Left cardiac atrium (tissue), 4 donors: Measurements from ENCODE around the gene UCHL5. TPM values are rescaled to one million over a fixed set of nuclear protein-coding genes. Genes with fewer than 3 reads are reported as not detected.
A peak's percentile ranks its signal among the peaks of the same experiment; 100 is the strongest.
"Not testable (repeated sequence)": the region's sequence is repeated elsewhere in the genome, so short reads cannot be mapped to it uniquely, and the experiment has no call there.

Experiments used
- ATAC-seq, 2 donors: fragments of 200-7000 bp; cut with Tn5 transposase; one replicate each; pipeline ENCODE4 v1.9.1; 2020; ENCODE audit warnings: mild to moderate bottlenecking in 2 of 2, moderate library complexity in 2 of 2
- DNase-seq: peaks from one replicate; pipeline ENCODE4 v3.0.0-alpha.2; 2020
- intact Hi-C, 2 donors: fragments of 100-400 bp; cut with DNase I; formaldehyde crosslinking; loops; one replicate each; pipeline versions ENCODE4 v1.14.1 to v1.15.1; 2022 to 2023
- total RNA-seq, 2 donors: library from RNA; stranded (reverse); fragmentation: NEBNext Ultra II Directional; extraction: Animal tissue kit (Norgen Biotek cat#: 25700); gene quantifications; one replicate each; pipeline ENCODE4 v1.2.1, GENCODE V29; 2021
- donor health status: DM: no; HTN: yes; CAD: no.
- donor health status: DM: no; HTN: yes; CAD: no; lungs with severe emphysema.
- donor health status: DM: yes; HTN: yes; CAD: no.
- donor health status: Dilated cardiomyopathy.

Gene UCHL5
- total RNA-seq, 2 donors from 2014 or later = 28.1 to 33.6 TPM

- ATAC-seq = no peak
- no peak for DNase-seq
- intact Hi-C loops = no loop called here
These were observed 28.9 kb downstream of the UCHL5 start for GRCh38 chr1:193030280-193030679.

DNA sequence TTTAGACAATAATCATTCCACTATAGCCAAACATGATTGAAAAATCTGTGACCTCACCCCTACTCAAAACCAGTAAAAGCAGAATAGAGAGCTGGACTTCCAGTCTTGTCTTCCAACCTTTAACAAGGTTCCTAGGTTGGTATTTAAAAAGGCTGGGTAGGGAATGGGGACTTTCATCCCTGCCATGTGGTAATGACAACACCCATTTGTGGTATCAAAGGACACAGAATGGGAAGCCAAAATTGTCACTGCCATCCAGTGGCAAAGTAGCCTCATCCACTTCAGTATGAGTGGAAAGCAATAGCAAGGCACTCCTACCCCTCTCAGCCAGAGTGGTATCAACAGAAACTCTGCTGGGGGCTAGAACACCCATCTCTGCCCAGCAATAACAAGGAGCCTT, 33.9 kb downstream of the UCHL5 start:
- no peak for ATAC-seq

DNA sequence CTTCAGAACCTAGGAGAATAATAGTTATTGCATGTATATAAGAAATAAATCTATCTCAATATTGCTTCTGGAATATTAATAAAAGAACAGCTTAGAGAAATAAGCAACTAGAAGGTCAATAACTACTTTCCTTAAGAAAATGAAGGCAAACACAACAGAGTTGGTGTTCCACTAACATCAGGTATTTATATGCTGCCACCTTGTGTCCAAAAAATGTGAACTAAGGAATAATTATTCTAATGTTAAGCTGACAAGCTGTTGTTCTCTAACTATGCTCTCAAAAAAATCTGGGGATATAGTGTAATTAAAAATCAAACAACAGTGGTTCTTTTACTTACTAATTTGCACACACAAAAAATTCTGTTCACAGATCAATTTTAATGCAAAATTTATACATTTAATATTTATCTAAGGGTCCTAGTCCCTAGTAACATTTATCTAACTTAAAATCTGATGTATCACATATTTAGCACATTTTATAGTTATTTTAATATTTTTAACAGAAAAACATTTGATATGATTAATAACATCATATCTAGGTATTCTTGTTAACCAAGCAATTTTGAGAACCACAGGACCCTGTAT, 39.6 kb downstream of the UCHL5 start:
- intact Hi-C loops = loop anchor here in 1 of 2 donors (5.0 kb wide), 2 partner anchors 212 to 542 kb away; partner anchors contain the start of gene RGS2
- no peak for DNase-seq
- ATAC-seq = peak; percentile 58 to 70

More for the DNA sequence above, 33.9 kb downstream of the UCHL5 start:
- DNase-seq = no peak
- intact Hi-C loops = no loop called here

GRCh38 chr1:193016788-193017187, 42.4 kb downstream of the UCHL5 start:
- no peak for ATAC-seq

GRCh38 chr1:193014400-193014799, 44.8 kb downstream of the UCHL5 start:
- ATAC-seq = no peak
- DNase-seq = no peak
- intact Hi-C loops = loop anchor here in 1 of 2 donors (5.0 kb wide), 1 partner anchor 402 kb away; no protein-coding TSS in a partner anchor

More at GRCh38 chr1:193016788-193017187, 42.4 kb downstream of the UCHL5 start:
- intact Hi-C loops = loop anchor here in 1 of 2 donors (5.0 kb wide), 2 partner anchors 209 to 539 kb away; partner anchors contain the start of gene RGS2
- no peak for DNase-seq

GRCh38 chr1:193013707-193014106, 45.5 kb downstream of the UCHL5 start:
- intact Hi-C loops = loop anchor here in 1 of 2 donors (5.0 kb wide), 1 partner anchor 401 kb away; no protein-coding TSS in a partner anchor
- ATAC-seq (peak in 1 of 2 donors; percentile 41), DNase-seq (no peak)

- intact Hi-C loops = loop anchor here in 1 of 2 donors (5.0 kb wide), 1 partner anchor 401 kb away; no protein-coding TSS in a partner anchor
- DNase-seq (no peak), ATAC-seq (peak; percentile 30 to 74)
These were observed 46.2 kb downstream of the UCHL5 start for GRCh38 chr1:193013005-193013404.

DNA sequence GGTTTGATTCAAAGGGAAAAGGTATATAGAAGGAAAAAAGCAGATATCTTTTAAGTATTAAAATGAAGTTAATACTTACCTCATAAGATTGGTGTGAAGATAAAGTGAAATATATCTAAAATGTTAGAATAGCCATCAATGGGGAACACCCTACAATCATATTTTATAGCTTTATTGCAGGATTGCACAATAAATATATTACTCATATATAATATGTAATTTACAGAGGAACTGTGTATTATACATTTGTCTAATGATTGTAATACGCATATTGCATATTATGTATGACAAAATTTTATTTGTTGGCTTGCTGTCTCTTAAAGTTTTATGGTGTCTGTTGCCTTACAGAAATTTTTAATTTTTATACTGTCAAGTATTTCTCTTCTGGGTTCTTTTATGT, 47.8 kb downstream of the UCHL5 start:
- no peak for DNase-seq
- intact Hi-C loops = loop anchor here in 1 of 2 donors (5.0 kb wide), 1 partner anchor 399 kb away; no protein-coding TSS in a partner anchor
- no peak for ATAC-seq

- ATAC-seq (no peak), DNase-seq (no peak)
- intact Hi-C loops = no loop called here
These were observed 49.7 kb downstream of the UCHL5 start for GRCh38 chr1:193009501-193009900.

DNA sequence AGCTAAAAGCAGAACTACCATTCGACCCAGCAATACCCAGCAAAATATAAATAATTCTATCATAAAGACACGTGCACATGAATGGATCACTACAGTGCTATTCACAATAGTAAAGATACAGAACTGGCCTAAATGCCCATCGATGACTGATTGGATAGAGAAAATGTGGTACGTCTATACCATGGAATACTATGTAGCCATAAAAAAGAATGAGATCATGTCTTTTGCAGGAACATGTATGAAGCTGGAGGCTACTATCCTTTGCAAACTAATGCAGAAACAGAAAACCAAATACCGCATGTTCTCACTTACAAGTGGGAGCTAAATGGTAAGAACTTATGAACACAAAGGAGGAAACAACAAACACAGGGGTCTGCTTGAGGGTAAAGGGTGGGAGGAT, 53.4 kb downstream of the UCHL5 start:
- no peak for ATAC-seq
- no peak for DNase-seq
- intact Hi-C loops = no loop called here

- intact Hi-C loops = no loop called here
- DNase-seq (no peak), ATAC-seq (no peak)
These were observed 60.6 kb downstream of the UCHL5 start for GRCh38 chr1:192998536-192998935.

DNA sequence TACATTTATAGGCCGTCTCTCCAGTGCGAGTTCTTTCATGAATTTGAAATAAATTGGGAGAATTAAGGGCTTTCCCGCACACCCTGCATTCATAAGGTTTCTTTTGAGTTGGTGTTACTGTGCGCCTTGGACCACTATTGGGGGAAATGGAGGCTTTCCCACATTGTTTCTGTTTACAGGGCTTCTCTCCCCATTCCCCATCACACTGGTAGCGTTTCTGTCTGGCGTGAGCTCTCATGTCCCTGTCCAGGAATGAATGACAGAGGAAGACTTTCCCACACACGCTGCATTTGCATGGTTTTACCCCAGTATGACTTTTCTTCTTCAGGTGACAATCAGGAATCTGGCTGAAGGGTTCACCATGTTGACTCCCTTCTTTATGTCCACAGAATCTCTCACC, 65.0 kb downstream of the UCHL5 start:
- DNase-seq (no peak), ATAC-seq (no peak)
- intact Hi-C loops = no loop called here

DNA sequence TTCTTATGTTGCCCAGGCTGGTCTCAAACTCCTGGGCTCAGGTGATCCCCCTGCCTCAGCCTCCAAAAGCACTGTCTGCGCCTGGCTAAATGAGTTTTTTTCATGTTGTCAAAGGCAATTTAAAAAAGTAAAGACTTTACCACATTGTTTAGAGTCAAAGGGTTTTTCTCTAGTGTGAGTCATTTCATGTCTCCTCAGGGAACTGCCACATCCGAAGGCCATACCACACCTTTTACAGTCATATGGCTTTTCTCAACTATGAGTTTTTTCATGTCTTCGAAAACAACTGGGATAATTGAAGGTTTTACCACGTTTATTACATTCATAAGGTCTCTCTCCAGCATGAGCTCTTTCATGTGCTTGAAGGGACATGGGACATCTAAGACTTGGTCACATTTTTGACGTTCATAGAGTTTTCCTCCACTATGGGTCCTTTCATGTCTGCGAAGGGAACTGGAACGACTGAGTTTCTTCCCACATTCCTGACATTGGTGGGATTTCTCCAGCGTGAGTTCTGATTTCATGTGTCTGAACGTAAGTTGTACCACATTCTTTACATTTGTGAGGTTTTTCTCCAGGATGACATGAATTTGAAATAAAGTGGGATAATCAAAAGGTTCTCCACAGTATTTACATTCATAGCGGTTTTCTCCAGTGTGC, 65.6 kb downstream of the UCHL5 start:
- no peak for ATAC-seq
- no peak for DNase-seq
- intact Hi-C loops = no loop called here

DNA sequence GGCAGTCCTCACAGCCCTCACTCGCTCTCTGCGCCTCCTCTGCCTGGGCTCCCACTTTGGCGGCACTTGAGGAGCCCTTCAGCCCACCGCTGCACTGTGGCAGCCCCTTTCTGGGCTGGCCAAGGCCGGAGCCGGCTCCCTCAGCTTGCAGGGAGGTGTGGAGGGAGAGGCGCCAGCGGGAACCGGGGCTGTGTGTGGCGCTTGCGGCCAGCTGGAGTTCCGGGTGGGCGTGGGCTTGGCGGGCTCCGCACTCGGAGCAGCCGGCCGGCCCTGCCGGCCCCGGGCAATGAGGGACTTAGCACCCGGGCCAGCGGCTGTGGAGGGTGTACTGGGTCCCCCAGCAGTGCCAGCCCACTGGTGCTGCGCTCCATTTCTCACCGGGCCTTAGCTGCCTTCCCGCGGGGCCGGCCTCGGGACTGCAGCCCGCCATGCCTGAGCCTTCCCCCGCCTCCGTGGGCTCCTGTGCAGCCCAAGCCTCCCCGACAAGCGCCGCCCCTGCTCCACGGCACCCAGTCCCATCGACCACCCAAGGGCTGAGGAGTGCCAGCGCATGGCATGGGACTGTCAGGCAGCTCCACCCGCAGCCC, 72.3 kb downstream of the UCHL5 start:
- DNase-seq, intact Hi-C loops, ATAC-seq: not testable (repeated sequence)

- ATAC-seq (peak in 1 of 2 donors; percentile 73), DNase-seq (no peak)
- intact Hi-C loops = no loop called here
These were observed 72.9 kb downstream of the UCHL5 start for GRCh38 chr1:192986110-192986747.

- ATAC-seq (no peak), DNase-seq (no peak)
- intact Hi-C loops = no loop called here
These were observed 75.1 kb downstream of the UCHL5 start for GRCh38 chr1:192984080-192984479.

- ATAC-seq (no peak), DNase-seq (no peak)
- intact Hi-C loops = no loop called here
These were observed 75.7 kb downstream of the UCHL5 start for GRCh38 chr1:192983349-192983980.

DNA sequence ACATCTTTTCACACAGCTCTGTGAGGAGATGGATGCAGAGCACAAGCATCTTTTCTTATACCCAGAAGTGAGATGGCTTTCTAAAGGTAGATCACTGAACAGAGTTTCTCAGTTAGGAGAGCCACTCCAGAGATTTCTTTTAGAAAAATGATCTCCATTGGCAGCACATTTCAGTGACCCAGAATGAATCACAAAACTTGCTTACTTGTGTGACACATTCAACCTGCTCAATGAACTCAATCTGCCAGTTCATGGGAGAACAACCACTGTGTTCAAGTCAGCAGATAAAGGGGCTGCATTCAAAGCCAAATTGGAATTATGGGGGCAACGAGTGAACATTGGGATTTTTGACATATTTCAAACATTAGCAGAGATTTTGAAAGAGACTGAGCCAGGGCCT, 78.3 kb downstream of the UCHL5 start:
- DNase-seq (no peak), ATAC-seq (no peak)
- intact Hi-C loops = no loop called here

DNA sequence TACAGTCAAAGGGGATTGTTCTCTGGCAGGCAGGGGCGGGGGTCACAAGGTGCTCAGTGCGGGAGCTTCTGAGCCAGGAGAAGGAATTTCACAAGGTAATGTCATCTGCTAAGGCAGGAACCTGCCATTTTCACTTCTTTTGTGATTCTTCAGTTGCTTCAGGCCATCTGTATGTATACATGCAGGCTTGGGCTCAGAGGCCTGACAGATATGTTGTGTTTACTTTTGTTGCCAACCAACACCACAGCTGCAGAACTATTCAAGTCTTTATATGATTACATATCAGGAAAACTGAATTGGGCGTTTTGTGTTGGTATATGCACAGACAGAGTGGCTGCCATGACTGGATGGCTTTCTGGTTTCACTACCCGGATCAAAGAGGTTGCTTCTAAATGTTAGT, 78.8 kb downstream of the UCHL5 start:
- DNase-seq, intact Hi-C loops, ATAC-seq: not testable (repeated sequence)
